Umbilical cord (tissue), 2 donors: ENCODE measurements around the gene THSD7B. TPM values are rescaled to one million over a fixed set of nuclear protein-coding genes. Genes with fewer than 3 reads are reported as not detected.
A peak's percentile ranks its signal among the peaks of the same experiment; 100 is the strongest.

Experiments
- DNase-seq: peaks from one replicate; pipeline ENCODE4 v3.0.0-alpha.2; 2015; ENCODE audit warnings: low spot score
- total RNA-seq: library from RNA; depleted of rRNA; stranded (reverse); fragments of >200 nt; gene quantifications from one replicate; pipeline ENCODE4 v1.2.3, GENCODE V29; 2014; ENCODE audit warnings: low replicate concordance; ENCODE audit not compliant: insufficient read depth

The THSD7B gene
- total RNA-seq, 1 donor from 2014 or later: 2.2 TPM

DNA sequence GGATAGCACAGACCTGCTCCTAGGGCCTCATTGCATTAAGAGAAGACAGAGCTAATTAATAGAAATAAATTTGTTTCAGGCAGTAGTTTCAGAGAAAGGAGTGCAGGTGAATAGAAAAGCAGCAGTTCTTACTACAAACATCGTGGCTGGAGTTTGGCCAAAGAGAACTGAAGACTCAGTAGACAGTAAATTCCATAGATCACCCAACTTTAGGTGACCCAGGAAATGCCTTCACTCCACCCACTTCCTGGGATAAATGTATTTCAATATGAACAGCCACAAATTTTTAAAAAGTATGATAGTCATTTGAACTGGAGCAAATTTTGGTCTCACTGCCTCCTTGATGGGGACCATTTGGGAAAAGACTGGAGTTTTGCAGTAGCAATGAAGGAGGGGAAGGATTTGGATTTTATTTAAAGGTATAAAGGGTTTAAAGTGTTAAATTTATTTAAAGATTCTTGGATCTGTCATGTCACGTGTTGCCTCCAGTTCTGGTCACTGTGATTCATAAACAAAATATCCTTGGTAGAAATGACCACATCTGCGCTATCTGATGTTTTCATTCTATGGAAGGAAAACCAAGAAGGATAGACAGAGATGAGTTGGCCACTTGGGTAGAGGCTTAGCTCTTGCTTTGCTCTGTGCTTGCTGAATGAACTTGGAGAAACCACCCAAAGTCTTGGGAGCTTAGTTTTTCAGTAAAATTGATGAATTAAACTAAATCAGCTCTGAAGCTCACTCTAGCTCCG is 390.2 kb downstream of the THSD7B start:
- DNase-seq: no peak

DNA sequence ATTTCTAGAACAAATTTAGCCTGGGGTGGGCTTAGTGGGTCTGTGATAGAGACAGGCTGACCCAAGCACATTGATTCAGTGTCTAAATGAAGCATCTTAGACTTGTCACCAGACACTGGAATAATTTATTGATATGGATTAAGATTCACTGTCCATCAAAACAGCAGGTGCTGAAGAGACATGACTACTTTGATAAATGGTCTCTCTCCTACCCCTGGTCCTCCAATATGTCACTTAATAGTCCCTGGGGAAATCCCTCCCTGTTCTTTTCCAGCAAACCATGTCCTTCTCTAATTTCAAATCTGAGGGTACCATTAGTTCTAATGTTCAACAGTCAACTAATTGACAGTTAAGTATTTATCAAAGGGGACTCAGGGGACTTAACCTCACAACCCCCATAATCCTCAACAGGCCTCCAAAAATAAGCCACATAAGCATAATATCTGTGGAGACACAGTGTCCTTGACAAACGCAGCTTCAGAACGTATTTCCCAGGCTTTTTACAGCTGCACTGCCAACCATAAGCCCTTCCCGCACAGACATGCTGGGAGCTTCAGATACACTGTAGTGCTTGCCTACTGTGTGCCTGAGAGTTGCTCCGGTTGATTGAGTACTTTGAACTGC is 391.0 kb downstream of the THSD7B start:
- no peak for DNase-seq

DNA sequence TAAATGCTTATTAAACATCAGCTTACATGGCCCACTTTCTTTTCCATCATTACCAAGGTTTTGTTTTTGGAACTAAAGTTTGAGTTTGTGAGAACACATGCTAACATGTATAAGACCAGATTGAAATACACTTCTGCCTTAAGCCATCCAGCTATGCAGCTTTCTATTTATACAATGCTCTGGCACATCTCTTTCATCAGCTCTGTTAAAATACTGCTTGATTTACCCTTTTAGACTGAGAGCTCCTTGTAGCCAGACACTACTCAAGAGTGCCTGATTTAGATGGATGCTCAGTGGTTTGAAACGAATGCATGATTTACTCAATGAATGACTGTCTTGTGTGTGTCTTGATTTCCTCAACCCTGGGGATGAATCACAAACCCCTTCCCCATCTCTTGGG is 392.5 kb downstream of the THSD7B start:
- DNase-seq: no peak

DNA sequence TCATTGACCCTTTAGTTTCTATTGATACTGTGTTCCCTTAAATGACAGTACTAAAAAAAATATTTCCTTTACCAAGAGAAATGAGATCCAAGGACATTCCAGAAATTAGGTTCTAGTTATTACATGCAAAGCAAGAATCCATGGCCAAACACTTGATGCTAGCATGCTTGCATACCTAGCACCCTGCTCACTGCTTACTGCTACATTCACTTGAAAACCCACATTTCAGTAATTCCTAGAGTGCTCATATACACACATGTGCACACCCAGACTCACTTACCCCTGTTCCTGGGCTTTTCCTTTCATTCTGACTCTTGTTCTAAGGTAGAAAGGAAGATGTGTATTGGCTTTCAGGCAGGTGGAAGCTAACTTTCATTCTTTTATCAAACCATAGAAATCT is 395.9 kb downstream of the THSD7B start:
- no peak for DNase-seq

DNA sequence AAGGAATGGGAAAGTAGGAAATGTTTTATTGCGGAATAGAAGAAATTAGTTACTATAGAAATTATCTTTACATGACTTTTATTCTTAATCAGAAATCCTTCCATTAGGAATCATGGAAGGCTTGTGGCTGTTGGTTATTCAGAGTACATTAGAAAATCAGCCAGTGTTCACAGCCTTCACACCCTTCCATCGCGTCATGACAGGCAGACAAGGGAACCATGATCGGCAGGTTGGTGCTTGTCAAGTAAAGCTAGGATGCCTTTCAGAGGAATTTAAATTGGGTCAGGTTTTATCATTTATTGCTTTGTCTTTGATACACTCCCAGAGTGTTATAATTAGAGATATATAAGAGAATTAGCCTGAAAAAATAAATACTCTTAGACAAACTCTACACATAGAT is 400.6 kb downstream of the THSD7B start:
- no peak for DNase-seq

DNA sequence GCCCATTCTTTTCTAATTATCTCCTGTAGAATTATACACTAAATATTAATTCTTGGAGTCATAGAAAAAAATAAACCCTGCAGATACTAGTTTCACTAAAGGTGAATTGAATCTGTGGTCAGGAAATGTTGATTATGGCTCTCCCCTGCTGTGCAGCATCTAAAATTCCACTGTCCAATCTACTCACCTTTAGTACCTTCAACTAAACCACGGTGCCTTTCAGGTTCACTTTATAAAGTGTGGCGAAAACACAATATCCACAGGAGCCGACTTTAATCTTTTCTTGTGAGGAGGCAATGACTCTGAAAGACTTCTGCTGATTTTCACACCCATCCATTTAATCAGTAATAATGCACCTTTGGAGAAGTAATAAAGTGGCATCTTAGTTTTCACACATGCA is 402.3 kb downstream of the THSD7B start:
- no peak for DNase-seq

DNA sequence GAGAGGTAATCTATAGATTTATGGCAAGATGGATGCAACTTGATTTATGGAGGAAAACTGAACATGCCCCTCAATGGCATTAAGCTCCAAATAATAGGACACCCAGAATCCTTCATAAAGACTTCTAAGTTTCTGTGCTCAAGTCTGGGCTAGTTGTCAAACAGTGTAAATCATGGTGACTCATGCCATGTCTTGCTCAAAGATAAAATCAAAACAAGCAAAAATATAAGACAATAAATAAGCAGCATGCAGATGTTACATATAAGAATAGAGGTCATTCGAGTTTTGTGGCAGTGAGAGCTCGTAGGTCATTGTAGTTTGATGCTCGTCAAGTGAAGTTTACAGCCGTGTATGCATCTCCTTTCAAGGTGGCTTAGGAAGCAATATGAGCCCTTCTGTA is 403.2 kb downstream of the THSD7B start:
- DNase-seq: peak; percentile 33

DNA sequence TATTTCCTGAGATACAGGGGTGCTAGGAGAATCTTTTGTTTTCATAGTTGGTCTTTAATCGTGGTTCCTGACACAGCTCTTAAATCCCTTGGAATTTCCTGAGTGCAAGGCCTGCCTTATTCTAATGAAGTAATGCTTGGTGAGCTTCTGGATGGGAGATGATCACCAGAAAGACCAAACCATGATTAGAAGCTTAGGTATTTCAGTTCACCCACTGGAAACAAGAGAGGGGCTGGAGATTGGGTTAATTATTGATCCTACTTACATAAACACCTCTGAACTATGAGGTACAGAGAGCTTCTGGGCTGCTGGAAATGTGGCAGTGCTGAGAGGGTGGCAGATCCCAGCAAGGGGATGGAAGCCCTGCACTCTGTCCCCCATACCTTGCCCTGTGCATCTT is 406.8 kb downstream of the THSD7B start:
- no peak for DNase-seq

DNA sequence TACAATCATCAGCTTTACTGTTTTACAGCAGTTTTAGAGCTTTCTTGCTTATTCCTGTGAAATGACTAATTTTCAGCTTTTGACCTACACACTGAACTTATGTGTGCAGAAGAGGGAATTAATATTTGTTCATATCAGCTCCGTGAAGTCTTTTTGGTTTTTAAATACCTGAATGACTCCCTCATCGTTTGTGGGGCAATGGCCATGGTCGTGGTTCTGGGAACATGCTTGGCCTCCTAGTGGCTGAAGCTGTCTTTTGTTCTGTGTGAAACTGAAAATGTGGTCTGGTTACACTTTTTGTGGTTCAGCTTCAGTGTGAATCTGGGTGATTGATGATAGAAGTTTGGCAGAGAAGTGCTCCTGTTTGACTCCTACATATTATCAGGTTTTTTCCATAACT is 408.1 kb downstream of the THSD7B start:
- DNase-seq: no peak

DNA sequence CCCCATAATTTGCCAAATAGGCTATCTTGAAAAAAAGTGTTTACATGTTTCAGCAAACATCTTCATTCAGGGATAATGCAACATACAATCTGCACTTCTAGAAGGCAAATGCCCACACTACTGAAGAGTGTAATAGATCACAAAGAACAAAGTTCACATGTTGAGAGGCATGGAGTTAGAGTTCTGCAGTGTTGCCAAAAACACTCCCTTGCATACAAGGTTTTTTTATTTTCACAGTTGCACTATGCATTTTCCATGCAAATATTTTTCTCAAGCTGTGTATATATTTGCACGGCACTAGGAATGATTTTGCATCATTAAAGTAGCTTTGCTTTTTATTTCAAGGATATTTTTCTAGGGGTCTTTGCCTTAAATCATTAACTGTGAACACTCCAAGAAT is 409.9 kb downstream of the THSD7B start:
- DNase-seq: no peak

DNA sequence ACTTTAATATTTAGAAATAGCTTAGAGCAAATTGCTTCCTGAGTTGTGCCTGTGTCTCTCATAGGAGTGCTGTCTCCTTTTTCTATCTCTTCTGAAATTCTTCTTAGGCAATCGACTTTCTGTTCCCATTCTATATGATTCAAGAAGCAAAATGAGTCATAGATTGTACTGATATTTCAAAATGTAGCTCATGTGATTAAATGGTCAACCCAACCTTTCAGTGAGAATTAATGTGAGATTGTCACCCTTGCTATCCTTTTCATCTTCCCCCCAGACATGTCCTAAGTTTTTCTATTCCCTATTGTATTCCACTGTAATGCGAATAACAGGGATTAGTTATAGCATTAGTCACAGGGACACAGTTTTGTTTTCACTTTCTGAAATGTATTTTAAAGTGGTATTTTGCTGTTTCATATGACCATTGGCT is 413.6 kb downstream of the THSD7B start:
- DNase-seq: no peak

DNA sequence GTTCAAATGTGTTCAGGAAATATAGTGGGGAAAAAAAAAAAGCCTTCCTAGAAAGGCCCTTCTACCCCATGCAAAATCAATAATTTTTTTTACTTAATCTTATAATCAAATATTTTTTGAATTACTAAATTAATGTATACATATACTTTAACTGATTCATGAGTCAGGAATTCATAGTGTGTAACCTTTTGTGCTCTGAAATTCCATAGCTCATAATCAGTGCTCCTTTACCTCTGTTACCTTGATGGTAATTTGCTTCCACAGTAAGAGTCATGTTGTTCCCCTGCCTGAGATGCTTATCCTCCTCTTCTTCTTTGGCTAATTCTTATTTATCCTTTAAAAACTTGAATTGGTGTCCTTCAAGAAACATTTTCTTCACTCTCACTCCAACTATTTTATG is 414.2 kb downstream of the THSD7B start:
- no peak for DNase-seq

DNA sequence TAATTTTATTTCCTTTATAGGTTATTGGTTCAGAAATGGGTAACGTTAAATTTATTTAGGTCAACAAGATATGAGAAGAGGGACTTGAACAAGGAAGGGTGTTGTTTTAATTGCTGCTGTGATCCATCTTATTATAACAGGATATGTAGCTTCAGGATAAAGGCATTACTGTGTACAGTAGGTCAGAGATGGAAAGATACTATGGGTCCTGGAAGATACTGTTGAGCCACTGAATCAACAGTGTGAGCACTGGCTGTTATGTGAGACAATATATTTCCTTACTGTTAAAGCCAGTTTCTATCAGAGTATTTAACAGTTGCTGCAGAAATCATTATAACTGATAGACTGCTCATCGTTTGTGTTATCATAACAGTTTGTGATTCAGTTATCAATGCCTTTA is 414.7 kb downstream of the THSD7B start:
- no peak for DNase-seq

DNA sequence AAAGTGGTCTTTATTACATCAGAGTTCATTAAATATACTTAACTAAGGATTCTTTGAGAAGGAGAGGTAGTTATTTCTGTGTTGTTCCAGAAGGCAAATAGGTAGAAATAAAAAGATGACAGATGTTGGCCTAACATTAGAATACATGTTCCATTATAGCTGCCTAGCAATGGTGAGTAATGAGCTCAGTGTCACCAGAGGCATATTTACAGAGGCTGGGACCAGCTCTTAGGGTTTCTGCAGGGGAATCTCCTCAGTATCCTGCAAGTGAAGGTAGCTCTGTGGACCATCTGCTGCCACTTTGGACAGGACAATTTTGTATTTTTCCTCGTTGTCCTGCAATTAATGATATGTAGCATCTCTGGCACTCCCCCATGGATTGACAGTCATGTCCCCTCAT is 416.0 kb downstream of the THSD7B start:
- DNase-seq: no peak

DNA sequence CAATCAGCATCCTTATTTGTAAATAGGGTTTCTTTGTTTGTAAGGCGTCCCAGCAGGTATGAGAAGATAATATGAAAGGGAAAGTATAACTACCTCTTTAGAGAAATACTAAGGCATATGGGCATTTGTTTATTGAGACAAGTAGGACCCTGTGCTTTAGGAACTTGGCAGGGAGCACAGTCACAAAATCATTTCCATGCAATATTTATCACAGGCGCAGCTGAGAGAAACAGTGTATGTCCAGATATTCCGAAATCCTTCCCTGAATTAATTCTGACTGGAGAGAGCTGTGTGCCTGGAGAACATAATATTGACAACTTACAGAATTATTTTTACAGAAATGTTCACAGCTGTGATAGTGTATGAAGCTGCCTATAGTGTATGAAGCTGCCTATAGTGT is 416.7 kb downstream of the THSD7B start:
- no peak for DNase-seq

DNA sequence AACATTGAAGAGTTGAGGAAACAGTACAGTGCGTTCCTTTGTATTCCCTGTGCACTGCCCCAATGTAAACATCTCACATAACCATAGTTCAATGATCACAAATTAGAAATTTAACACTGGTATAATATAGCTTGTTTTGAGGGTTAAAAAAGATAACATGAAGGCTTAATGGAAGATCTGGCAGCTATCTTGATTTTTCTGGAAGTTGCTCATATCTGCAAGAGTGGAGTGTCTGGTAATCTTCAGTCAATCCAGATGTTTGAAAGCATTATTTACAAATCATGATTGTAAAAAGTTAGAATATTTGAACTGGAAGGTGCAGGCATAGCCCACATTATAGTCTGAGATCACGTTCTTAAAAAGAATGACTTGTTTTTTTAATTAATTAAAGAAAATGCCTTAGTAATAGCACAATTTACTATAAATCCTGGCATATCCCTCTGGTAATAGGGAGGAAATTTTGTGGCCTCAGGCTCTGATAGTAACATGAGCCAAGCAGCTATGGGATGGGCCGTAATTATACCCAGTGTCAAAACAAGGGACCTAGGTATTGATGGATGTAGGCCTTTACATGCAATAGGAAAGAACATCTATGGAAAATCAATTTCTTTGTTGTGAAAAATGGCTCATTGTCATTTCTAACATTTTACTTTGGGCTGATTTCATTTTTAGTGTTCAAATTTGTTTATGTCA is 418.0 kb downstream of the THSD7B start:
- DNase-seq: no peak

DNA sequence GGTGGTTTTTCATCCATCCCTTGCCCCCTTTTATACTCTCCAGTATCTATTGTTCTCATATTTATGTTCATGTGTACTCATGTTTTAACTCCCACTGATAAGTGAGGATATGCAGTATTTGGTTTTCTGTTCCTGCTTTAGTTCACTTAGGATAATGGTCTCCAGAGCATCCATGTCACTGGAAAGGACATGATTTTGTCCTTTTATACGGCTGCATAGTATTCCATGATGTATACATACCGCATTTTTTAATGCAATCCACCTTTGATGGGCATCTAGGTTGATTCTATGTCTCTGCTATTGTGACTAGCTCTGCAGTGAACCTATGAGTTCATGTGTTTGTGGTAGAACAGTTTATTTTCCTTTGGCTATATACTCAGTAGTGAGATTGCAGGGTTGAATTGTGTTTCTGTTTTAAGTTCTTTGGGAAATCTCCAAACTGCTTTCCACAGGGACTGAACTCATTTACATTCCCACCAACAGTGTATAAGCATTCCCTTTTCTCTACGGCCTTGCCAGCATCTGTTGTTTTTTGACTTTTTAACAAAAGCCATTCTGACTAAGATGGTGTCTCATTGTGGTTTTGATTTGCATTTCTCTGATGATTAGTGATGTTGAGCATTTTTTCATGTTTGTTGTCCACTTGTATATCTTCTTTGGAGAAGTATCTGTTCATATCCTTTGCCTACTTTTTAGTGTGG is 420.2 kb downstream of the THSD7B start:
- DNase-seq: no peak

DNA sequence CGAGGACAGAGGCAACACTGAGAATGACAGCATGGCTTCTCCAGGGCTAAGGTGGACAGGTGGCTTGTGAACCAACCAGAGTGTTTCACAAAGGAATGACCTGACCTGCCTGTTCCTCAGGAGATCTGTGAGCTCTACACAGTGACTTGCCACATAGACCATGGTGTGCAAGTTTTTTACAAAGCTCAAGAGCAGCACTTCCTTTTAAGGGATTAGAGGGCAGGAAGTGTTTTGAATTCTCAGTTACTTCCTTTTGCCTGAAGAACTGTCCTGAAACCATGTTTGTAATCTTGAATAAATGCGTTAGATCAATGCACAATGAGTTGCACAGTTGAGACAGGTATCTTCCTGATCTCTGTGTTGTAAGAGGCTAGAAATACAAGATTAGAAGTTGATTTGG is 421.9 kb downstream of the THSD7B start:
- DNase-seq: no peak

DNA sequence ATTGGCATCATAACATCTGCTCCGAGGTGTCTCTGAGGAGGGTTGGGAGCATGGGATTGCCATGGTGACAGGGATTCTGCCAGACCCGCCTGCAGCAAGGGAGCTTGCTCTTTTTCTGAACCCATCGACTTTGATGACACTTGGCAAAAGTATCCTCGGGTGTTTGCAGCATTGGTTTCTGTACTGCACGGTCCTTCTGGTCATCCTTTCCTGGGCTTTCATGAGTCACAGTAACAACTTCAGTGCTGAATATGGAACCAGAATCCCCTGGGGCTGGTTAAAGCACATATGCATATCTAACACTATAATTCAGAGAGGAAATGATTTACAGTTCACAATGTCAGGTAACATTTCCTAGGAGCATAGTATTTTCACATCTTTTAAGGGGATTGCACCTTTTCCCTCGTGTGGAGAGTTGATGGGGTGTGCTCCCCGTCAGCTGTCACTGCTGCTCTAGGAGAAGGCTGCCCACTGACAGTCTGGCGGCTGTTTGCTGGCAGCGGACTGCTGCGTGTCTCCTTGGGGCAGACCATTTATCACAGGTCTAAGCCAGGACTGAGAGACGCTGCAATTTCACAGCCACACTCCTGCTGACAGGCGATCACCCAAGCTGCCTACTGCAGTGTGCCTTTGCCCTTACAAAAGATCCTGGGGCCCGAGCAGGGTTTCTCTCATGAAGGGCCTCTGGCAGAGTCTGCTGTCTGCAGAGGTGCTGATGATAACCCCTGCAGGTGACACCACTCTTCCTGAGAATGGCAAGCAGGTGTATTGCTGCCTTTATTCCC is 425.3 kb downstream of the THSD7B start:
- no peak for DNase-seq

DNA sequence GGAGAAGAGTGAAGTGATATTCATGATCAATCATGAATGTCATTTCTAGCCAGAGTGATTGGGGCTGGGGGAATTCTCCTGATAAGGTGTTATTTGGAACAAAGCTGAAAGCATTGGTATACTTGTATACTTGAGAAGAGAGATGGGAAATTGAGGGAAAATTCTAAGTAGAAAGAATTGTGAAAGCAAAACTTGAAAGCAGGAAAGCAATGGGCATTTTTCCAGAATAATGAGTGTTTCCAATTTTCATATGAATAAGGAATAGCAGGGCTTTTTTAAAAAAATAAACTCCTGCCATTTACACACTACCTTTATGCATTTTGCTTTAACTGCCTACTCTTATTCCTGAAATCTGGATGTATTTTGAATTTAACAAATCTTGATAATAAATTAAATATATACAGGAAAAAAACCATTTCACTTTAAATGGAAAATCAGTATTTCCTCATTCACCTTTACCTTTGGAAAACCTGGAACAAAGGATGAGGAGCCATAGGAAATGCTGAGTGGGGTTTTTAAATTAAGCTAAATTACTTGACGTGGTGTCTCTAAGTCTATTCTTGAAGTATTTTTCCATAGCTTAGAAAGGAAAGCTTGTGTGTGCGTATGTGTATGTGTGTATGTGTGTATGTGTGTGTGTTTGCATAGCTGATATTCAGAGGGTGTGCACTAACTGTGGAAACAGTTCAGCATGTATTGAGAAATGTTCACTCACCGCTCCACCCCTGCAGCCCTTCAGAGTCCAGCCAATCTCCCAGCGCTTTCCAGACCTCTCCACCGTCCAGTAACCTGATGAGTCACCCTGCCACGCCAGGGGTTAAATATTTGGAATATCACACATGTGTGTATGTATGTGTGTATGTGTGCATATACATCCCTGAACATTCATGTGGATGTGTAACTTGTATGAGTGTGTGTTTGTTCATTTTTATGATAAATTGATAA is 427.3 kb downstream of the THSD7B start:
- no peak for DNase-seq
